ENCODE data around the gene HTR1D. TPM values are rescaled to one million over a fixed set of nuclear protein-coding genes. Genes with fewer than 3 reads are reported as not detected.
"Not testable (repeated sequence)": the region's sequence is repeated elsewhere in the genome, so short reads cannot be mapped to it uniquely, and the experiment has no call there.

HTR1D gene
- total and polyA plus RNA-seq, 2 donors (not counting 3 experiments of a cell fraction or from before 2014, with no cell fraction given), result 1.5 to 1.9 TPM

- BruUV-seq (replicated peaks), result no TSS peak
- TF ChIP-seq GATA2 (IDR thresholded peaks at IDR 0.05; ENCODE audit: insufficient read depth, insufficient read length, low read depth, low read length) (no peak), FOS (IDR thresholded peaks at IDR 0.05; ENCODE audit: borderline replicate concordance, insufficient read depth, low read length) (no peak), EZH2 (IDR thresholded peaks at IDR 0.05; ENCODE audit: borderline replicate concordance, low read depth, low read length, severe bottlenecking) (no peak)
- intact Hi-C loops (cut with micrococcal nuclease), result no loop called here
- Histone ChIP-seq H3K79me2 (ENCODE audit: control insufficient read depth, insufficient read depth, low read length) (no peaks in the 10 kb centered on the region), H3K9me3 (replicated peaks; ENCODE audit: control insufficient read depth, insufficient read depth, low read length) (no peaks in the 10 kb centered on the region), H4K20me1 (replicated peaks; ENCODE audit: control insufficient read depth, extremely low read depth, insufficient read depth, low read length) (no peaks in the 10 kb centered on the region), H3K27ac (ENCODE audit: insufficient read depth, low read depth, low read length) (no peak overlapping the region), H3K9ac (replicated peaks; ENCODE audit: extremely low read depth, insufficient read depth, low read length) (no peak overlapping the region), H3K4me1 (ENCODE audit: control insufficient read depth, extremely low read depth, insufficient read depth, low read length) (peaks cover 19% of the 10 kb centered on the region), H2AFZ (ENCODE audit: low read depth, low read length) (no peak overlapping the region), H3K27me3 (ENCODE audit: control insufficient read depth in 2 of 2, insufficient read depth in 2 of 2, low read length in 2 of 2) (no peaks in the 10 kb centered on the region), H3K4me2 (ENCODE audit: insufficient read depth, low read length) (no peak overlapping the region), H3K9me1 (replicated peaks; ENCODE audit: control insufficient read depth, extremely low read depth, insufficient read depth, low read length) (no peaks in the 10 kb centered on the region), H3K36me3 (ENCODE audit: control insufficient read depth in 2 of 2, extremely low read depth in 1 of 2, insufficient read depth in 2 of 2, low read length in 2 of 2) (no peaks in the 10 kb centered on the region), H3K4me3 (replicated peaks in 1 of 3; ENCODE audit: insufficient read depth in 1 of 3, low read depth in 1 of 3, low read length in 3 of 3) (no peak overlapping the region)
- ChIA-PET POLR2A (no interaction called here), CTCF (interaction anchor here (1.8 kb wide), 1 partner anchor 92 kb away, joined by 5 read pairs; no protein-coding TSS in a partner anchor)
- dilution Hi-C loops (cut with MboI; ENCODE audit: extremely low pct_ligation_motif_present, low sequenced_read_pairs), result no loop called here
- no peak for FAIRE-seq
- DNase-seq (ENCODE audit: low read depth, low spot score), result no peak
Observed at GRCh38 chr1:23191199-23191598, 26.1 kb downstream of the HTR1D start.

GRCh38 chr1:23188936-23189452 is 28.3 kb downstream of the HTR1D start:
- peak; percentile 48 for TF ChIP-seq FOS (IDR thresholded peaks at IDR 0.05; ENCODE audit: borderline replicate concordance, insufficient read depth, low read length)
- TF ChIP-seq JUN (IDR thresholded peaks at IDR 0.05; ENCODE audit: borderline replicate concordance, insufficient read depth, insufficient read length, low read depth), result peak; percentile 75
- peaks cover 10% of the 10 kb centered on the region for H3K4me1 ChIP-seq (ENCODE audit: control insufficient read depth, extremely low read depth, insufficient read depth, low read length)
- peak; percentile 77 for FAIRE-seq
- intact Hi-C loops (cut with micrococcal nuclease) (loop anchor here (1.0 kb wide), 1 partner anchor 8 kb away; no protein-coding TSS in a partner anchor), dilution Hi-C loops (cut with MboI; ENCODE audit: extremely low pct_ligation_motif_present, low sequenced_read_pairs) (loop anchor here (10.0 kb wide), 1 partner anchor 94 kb away; no protein-coding TSS in a partner anchor)
- peak; percentile 61 for DNase-seq (ENCODE audit: low read depth, low spot score)
- H3K9ac ChIP-seq (replicated peaks; ENCODE audit: extremely low read depth, insufficient read depth, low read length); H2AFZ ChIP-seq (ENCODE audit: low read depth, low read length); H4K20me1 ChIP-seq (replicated peaks; ENCODE audit: control insufficient read depth, extremely low read depth, insufficient read depth, low read length); H3K9me1 ChIP-seq (replicated peaks; ENCODE audit: control insufficient read depth, extremely low read depth, insufficient read depth, low read length); H3K36me3 ChIP-seq (ENCODE audit: control insufficient read depth in 2 of 2, extremely low read depth in 1 of 2, insufficient read depth in 2 of 2, low read length in 2 of 2); H3K9me3 ChIP-seq (replicated peaks; ENCODE audit: control insufficient read depth, insufficient read depth, low read length); H3K79me2 ChIP-seq (ENCODE audit: control insufficient read depth, insufficient read depth, low read length); H3K4me3 ChIP-seq (replicated peaks in 1 of 3; ENCODE audit: insufficient read depth in 1 of 3, low read depth in 1 of 3, low read length in 3 of 3); H3K27me3 ChIP-seq (ENCODE audit: control insufficient read depth in 2 of 2, insufficient read depth in 2 of 2, low read length in 2 of 2); CTCF ChIA-PET; H3K4me2 ChIP-seq (ENCODE audit: insufficient read depth, low read length): not testable (repeated sequence)
- H3K27ac ChIP-seq (ENCODE audit: insufficient read depth, low read depth, low read length), result peak overlapping the region; percentile 76
- TSS peak; percentile 27 for BruUV-seq (replicated peaks)
- POLR2A ChIA-PET, result interaction anchor here (0.7 kb wide), 1 partner anchor 46 kb away, joined by 4 read pairs; no protein-coding TSS in a partner anchor

All from endothelial cell of umbilical vein (primary cell).